SJSA1 (cell line): ENCODE measurements around the gene SP140L. TPM values are rescaled to one million over a fixed set of nuclear protein-coding genes. Genes with fewer than 3 reads are reported as not detected.
"Not testable (repeated sequence)": the region's sequence is repeated elsewhere in the genome, so short reads cannot be mapped to it uniquely, and the experiment has no call there.

ENCODE experiments used
- DNase-seq, 2 experiments: peaks; one replicate each; pipeline ENCODE4 v3.0.0-alpha.2; 2015 to 2020; ENCODE audit warnings: low spot score in 2 of 2, low read depth in 1 of 2
- H3K27ac ChIP-seq: fragments of 250-450 bp; sonication (Bioruptor Pico); 2 replicates; pipeline ENCODE4 v1.5.1; 2020; ENCODE audit warnings: mild to moderate bottlenecking, moderate library complexity
- H3K27me3 ChIP-seq: fragments of 250-450 bp; sonication (Bioruptor Pico); replicated peaks from 2 replicates; pipeline ENCODE4 v1.5.1; 2020; ENCODE audit warnings: mild to moderate bottlenecking, moderate library complexity
- H3K36me3 ChIP-seq: fragments of 250-450 bp; sonication (Bioruptor Pico); 2 replicates; pipeline ENCODE4 v1.5.1; 2020; ENCODE audit warnings: mild to moderate bottlenecking
- H3K4me1 ChIP-seq: fragments of 250-450 bp; sonication (Bioruptor Pico); replicated peaks from 2 replicates; pipeline ENCODE4 v1.6.1; 2021; ENCODE audit warnings: mild to moderate bottlenecking
- H3K4me3 ChIP-seq: fragments of 250-450 bp; sonication (Bioruptor Pico); 2 replicates; pipeline ENCODE4 v1.5.1; 2020; ENCODE audit warnings: mild to moderate bottlenecking
- H3K9me3 ChIP-seq: fragments of 250-450 bp; sonication (Bioruptor Pico); replicated peaks from 2 replicates; pipeline ENCODE4 v1.5.1; 2020; ENCODE audit warnings: mild to moderate bottlenecking
- total RNA-seq: library from RNA; depleted of rRNA; stranded (reverse); fragments of >200 nt; shearing (Covaris generic); gene quantifications from 2 replicates; pipeline ENCODE4 v1.2.3, GENCODE V29; 2014; rRNA removed

SP140L gene
- total RNA-seq = 14.3 and 36.8 TPM in 2 replicates

- H3K4me1 ChIP-seq = peaks cover 19% of the 10 kb centered on the region
- peak within 1 kb of the TSS; percentile 90 for H3K27ac ChIP-seq
- DNase-seq = peak; percentile 83 to 85
Observed at GRCh38 chr2:230326453-230327417, at the start of gene SP140L. SP140L (plus strand) TSS chr2:230327193; CDS start chr2:230327270, 77 bp downstream.

GRCh38 chr2:230282936-230283335 lies 44.1 kb upstream of the SP140L start:
- H3K4me3 ChIP-seq = no peak overlapping the region

More at GRCh38 chr2:230326453-230327417, at the start of gene SP140L:
- Histone ChIP-seq H3K27me3 (no peaks in the 10 kb centered on the region), H3K36me3 (peaks cover 4% of the 10 kb centered on the region; the same call in 1 of the 2 replicates), H3K4me3 (peak within 1 kb of the TSS; percentile 46), H3K9me3 (no peaks in the 10 kb centered on the region)

GRCh38 chr2:230286048-230286447 lies 40.9 kb upstream of the SP140L start:
- Histone ChIP-seq H3K9me3 (no peaks in the 10 kb centered on the region), H3K36me3 (no peaks in the 10 kb centered on the region), H3K4me1 (no peaks in the 10 kb centered on the region), H3K27me3 (peaks cover 7% of the 10 kb centered on the region; the same call in 1 of the 2 replicates), H3K27ac (no peak overlapping the region), H3K4me3 (no peak overlapping the region)
- DNase-seq = no peak

More at GRCh38 chr2:230282936-230283335, 44.1 kb upstream of the SP140L start:
- Histone ChIP-seq H3K4me1 (no peaks in the 10 kb centered on the region), H3K36me3 (no peaks in the 10 kb centered on the region), H3K9me3 (0 out of 2 replicates have a peak, but pooled peaks cover 4% of the 10 kb centered on the region), H3K27ac (no peak overlapping the region), H3K27me3 (peaks cover 7% of the 10 kb centered on the region; the same call in 1 of the 2 replicates)
- DNase-seq = no peak

GRCh38 chr2:230289311-230289710 lies 37.7 kb upstream of the SP140L start:
- H3K4me1 ChIP-seq, H3K36me3 ChIP-seq, H3K27ac ChIP-seq, H3K27me3 ChIP-seq, H3K4me3 ChIP-seq, H3K9me3 ChIP-seq: not testable (repeated sequence)
- peak in 1 of 2 experiments; percentile 7 for DNase-seq

- Histone ChIP-seq H3K9me3 (no peaks in the 10 kb centered on the region), H3K4me3 (no peak overlapping the region), H3K4me1 (no peaks in the 10 kb centered on the region), H3K27ac (no peak overlapping the region), H3K27me3 (no peaks in the 10 kb centered on the region), H3K36me3 (no peaks in the 10 kb centered on the region)
- no peak for DNase-seq
Observed at GRCh38 chr2:230295192-230295591, 31.8 kb upstream of the SP140L start.

- H3K4me1 ChIP-seq = no peaks in the 10 kb centered on the region
- H3K9me3 ChIP-seq = no peaks in the 10 kb centered on the region
- H3K27ac ChIP-seq = no peak overlapping the region
- H3K4me3 ChIP-seq = no peak overlapping the region
- DNase-seq = no peak
- H3K36me3 ChIP-seq = no peaks in the 10 kb centered on the region
- H3K27me3 ChIP-seq = no peaks in the 10 kb centered on the region
Observed at GRCh38 chr2:230296917-230297316, 30.1 kb upstream of the SP140L start.

GRCh38 chr2:230299618-230300017 lies 27.4 kb upstream of the SP140L start:
- Histone ChIP-seq H3K27ac (no peak overlapping the region), H3K4me3 (no peak overlapping the region), H3K4me1 (no peaks in the 10 kb centered on the region), H3K9me3 (peaks cover 6% of the 10 kb centered on the region; the same call in 1 of the 2 replicates), H3K36me3 (no peaks in the 10 kb centered on the region), H3K27me3 (no peaks in the 10 kb centered on the region)
- no peak for DNase-seq

GRCh38 chr2:230305416-230306275 lies 21.3 kb upstream of the SP140L start:
- H3K36me3 ChIP-seq = no peaks in the 10 kb centered on the region
- peaks cover 6% of the 10 kb centered on the region; the same call in 1 of the 2 replicates for H3K9me3 ChIP-seq
- no peak overlapping the region for H3K27ac ChIP-seq
- H3K4me3 ChIP-seq = no peak overlapping the region
- no peaks in the 10 kb centered on the region for H3K27me3 ChIP-seq
- H3K4me1 ChIP-seq = peaks cover 4% of the 10 kb centered on the region; the same call in 1 of the 2 replicates
- no peak for DNase-seq

- H3K36me3 ChIP-seq = no peaks in the 10 kb centered on the region
- H3K4me1 ChIP-seq = peaks cover 4% of the 10 kb centered on the region; the same call in 1 of the 2 replicates
- H3K27ac ChIP-seq = no peak overlapping the region
- H3K4me3 ChIP-seq = no peak overlapping the region
- no peak for DNase-seq
- H3K9me3 ChIP-seq = peaks cover 6% of the 10 kb centered on the region; the same call in 1 of the 2 replicates
- no peaks in the 10 kb centered on the region for H3K27me3 ChIP-seq
Observed at GRCh38 chr2:230306474-230306873, 20.5 kb upstream of the SP140L start.

- Histone ChIP-seq H3K4me3 (no peak overlapping the region), H3K36me3 (no peaks in the 10 kb centered on the region), H3K27me3 (no peaks in the 10 kb centered on the region), H3K27ac (no peak overlapping the region), H3K4me1 (peaks cover 4% of the 10 kb centered on the region), H3K9me3 (peaks cover 6% of the 10 kb centered on the region; the same call in 1 of the 2 replicates)
- DNase-seq = no peak
Observed at GRCh38 chr2:230307485-230307884, 19.5 kb upstream of the SP140L start.

GRCh38 chr2:230308402-230309000 lies 18.5 kb upstream of the SP140L start:
- Histone ChIP-seq H3K27ac (no peak overlapping the region), H3K9me3 (peaks cover 4% of the 10 kb centered on the region; the same call in 1 of the 2 replicates), H3K36me3 (no peaks in the 10 kb centered on the region), H3K4me3 (no peak overlapping the region), H3K4me1 (peaks cover 4% of the 10 kb centered on the region), H3K27me3 (no peaks in the 10 kb centered on the region)
- no peak for DNase-seq

GRCh38 chr2:230310792-230311191 lies 16.2 kb upstream of the SP140L start:
- not testable (repeated sequence) for DNase-seq, H3K27me3 ChIP-seq, H3K9me3 ChIP-seq, H3K4me1 ChIP-seq, H3K27ac ChIP-seq, H3K4me3 ChIP-seq, H3K36me3 ChIP-seq

- H3K9me3 ChIP-seq, DNase-seq, H3K4me3 ChIP-seq, H3K27me3 ChIP-seq, H3K27ac ChIP-seq, H3K4me1 ChIP-seq, H3K36me3 ChIP-seq: not testable (repeated sequence)
Observed at GRCh38 chr2:230311634-230312033, 15.4 kb upstream of the SP140L start.
